NCI-H524 (cell line): ENCODE measurements around the gene TRDN.
A peak's percentile ranks its signal among the peaks of the same experiment; 100 is the strongest.

Experiments used
- DNase-seq, 2 experiments: peaks; one replicate each; lab custom pipeline; 2025; lab: John Stamatoyannopoulos, UW

The TRDN gene

DNA sequence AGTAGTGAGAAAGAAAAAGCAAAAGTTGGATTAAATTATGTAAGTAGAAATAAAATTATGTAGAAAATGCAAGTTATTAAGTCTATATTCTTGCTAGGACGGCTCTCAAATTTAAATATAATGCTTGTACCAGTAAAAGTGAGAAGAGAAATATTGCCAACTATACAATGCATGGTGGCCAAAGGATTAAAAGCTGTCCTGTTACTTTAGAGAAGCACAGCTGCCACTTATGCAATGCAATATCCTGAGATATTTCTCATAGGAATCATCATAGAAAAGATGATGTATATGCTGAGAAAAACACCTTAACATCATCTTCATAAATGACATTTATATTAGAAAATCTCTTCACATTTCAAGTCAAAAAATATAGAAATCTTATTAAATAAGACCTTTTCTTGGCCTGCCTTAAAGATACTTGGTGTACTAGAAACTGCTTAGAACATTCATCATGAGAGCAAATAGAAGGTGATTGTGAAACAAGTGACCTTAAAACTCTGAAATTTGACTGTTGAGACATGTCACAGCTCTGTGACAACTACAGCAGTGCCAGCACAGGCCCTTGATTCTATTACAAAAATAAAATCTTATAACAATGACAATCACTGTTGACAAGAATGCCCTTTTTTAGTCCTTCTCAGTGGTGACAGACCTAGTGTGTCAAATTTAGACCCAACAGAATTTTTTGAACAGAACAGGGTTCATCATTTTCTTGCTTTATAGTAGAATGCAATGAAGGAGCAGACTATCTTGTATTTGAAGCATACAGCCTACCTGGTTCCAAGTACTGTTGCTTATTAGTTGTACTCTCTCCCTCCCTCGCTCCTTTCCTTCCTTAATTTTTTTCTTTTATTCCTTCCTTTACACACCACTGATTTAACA, 467.6 kb downstream of the TRDN start:
- DNase-seq: peak in 1 of 2 experiments; percentile 8

DNA sequence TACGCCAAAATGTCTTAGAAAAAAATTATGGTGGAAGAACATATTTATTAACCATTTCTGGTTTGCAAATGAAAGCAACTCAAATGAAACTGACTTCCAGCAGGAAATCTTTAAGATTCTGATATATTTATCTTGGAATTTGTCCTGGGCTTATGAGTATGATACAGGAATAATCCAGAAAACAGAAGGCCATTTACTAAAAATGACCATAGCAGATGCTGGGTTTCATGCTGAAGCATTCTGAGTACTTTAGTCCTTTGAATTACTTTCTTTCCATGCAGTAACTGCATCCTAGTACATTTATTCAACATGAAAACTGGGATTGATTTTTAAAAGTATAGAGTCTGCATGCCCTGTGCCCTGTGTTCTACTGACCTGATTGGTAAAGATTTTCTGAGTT, 468.3 kb downstream of the TRDN start:
- DNase-seq: no peak
